Liver (tissue), 9 donors: ENCODE data around the gene CDK1. TPM values are rescaled to one million over a fixed set of nuclear protein-coding genes. Genes with fewer than 3 reads are reported as not detected.

Source experiments
- DNase-seq: peaks from one replicate; pipeline ENCODE4 v3.0.0-alpha.2; 2017; ENCODE audit warnings: low spot score
- H3K27ac ChIP-seq, 2 donors: one replicate each; pipeline ENCODE4 v1.7.0; 2013; ENCODE audit warnings: inconsistent platforms in 2 of 2, low read length in 2 of 2, control low read depth in 1 of 2, low read depth in 1 of 2, mild to moderate bottlenecking in 1 of 2
- H3K27me3 ChIP-seq, 4 donors: one replicate each; pipeline versions ENCODE4 v1.6.1 to v1.7.0; 2013; ENCODE audit warnings: low read length in 3 of 4, inconsistent platforms in 1 of 4, mild to moderate bottlenecking in 1 of 4, moderate library complexity in 1 of 4; ENCODE audit not compliant: control insufficient read depth in 4 of 4, insufficient read depth in 4 of 4
- H3K36me3 ChIP-seq, 4 donors: one replicate each; pipeline versions ENCODE4 v1.6.1 to v1.7.0; 2013; ENCODE audit warnings: low read length in 3 of 4, mild to moderate bottlenecking in 3 of 4, low read depth in 1 of 4, moderate library complexity in 1 of 4; ENCODE audit not compliant: control insufficient read depth in 4 of 4, insufficient read depth in 3 of 4
- H3K4me1 ChIP-seq, 4 donors: one replicate each; pipeline versions ENCODE4 v1.6.1 to v1.7.0; 2013; ENCODE audit warnings: low read length in 3 of 4, mild to moderate bottlenecking in 3 of 4, moderate library complexity in 1 of 4; ENCODE audit not compliant: control insufficient read depth in 4 of 4, insufficient read depth in 4 of 4
- H3K4me3 ChIP-seq, 3 donors: one replicate each; pipeline versions ENCODE4 v1.6.1 to v1.7.0; 2013; ENCODE audit warnings: low read length in 3 of 3, control low read depth in 1 of 3, low read depth in 1 of 3, mild to moderate bottlenecking in 1 of 3
- H3K9ac ChIP-seq, 2 donors: one replicate each; pipeline ENCODE4 v1.7.0; 2013; ENCODE audit warnings: low read length in 2 of 2, mild to moderate bottlenecking in 2 of 2, moderate library complexity in 2 of 2, control low read depth in 1 of 2, low read depth in 1 of 2
- H3K9me3 ChIP-seq, 4 donors: one replicate each; pipeline versions ENCODE4 v1.6.1 to v1.7.0; 2013; ENCODE audit warnings: low read length in 3 of 4; ENCODE audit not compliant: control insufficient read depth in 4 of 4
- ATF3 ChIP-seq: IDR thresholded peaks from 2 replicates; pipeline ENCODE4 v1.6.1; 2016; ENCODE audit warnings: antibody characterized with exemption
- CTCF ChIP-seq: fragments of 150-350 bp; IDR thresholded peaks from 2 replicates; pipeline ENCODE4 v1.5.1; 2017; ENCODE audit warnings: improper control_type of control experiment, low read depth, low read length; ENCODE audit not compliant: missing input control
- EGR1 ChIP-seq, 2 donors: IDR thresholded peaks; 2 replicates each; pipeline ENCODE4 v1.6.1; 2016 to 2018; ENCODE audit warnings: antibody characterized with exemption in 2 of 2, low read depth in 2 of 2
- FOXA1 ChIP-seq: IDR thresholded peaks from 2 replicates; pipeline ENCODE4 v1.6.1; 2016; ENCODE audit warnings: antibody characterized with exemption
- FOXA2 ChIP-seq: IDR thresholded peaks from 2 replicates; pipeline ENCODE4 v1.6.1; 2016; ENCODE audit warnings: antibody characterized with exemption
- GABPA ChIP-seq, 2 donors: IDR thresholded peaks in 1 of 2; conservative IDR thresholded peaks in 1 of 2; 2 replicates each; pipeline ENCODE4 v1.6.1; 2016; ENCODE audit warnings: antibody characterized with exemption in 2 of 2, mild to moderate bottlenecking in 1 of 2, moderate library complexity in 1 of 2
- HNF4A ChIP-seq, 2 donors: conservative IDR thresholded peaks; 2 replicates each; pipeline ENCODE4 v1.6.1; 2016; ENCODE audit warnings: antibody characterized with exemption in 2 of 2, mild to moderate bottlenecking in 2 of 2
- HNF4G ChIP-seq: IDR thresholded peaks from 2 replicates; pipeline ENCODE4 v1.6.1; 2016; ENCODE audit warnings: antibody characterized with exemption
- JUND ChIP-seq, 2 donors: IDR thresholded peaks; 2 replicates each; pipeline ENCODE4 v1.6.1; 2016; ENCODE audit warnings: antibody characterized with exemption in 2 of 2
- MAX ChIP-seq: IDR thresholded peaks from 2 replicates; pipeline ENCODE4 v1.6.1; 2016; ENCODE audit warnings: antibody characterized with exemption
- NR2F2 ChIP-seq: IDR thresholded peaks from 2 replicates; pipeline ENCODE4 v1.6.1; 2016; ENCODE audit warnings: antibody characterized with exemption
- RAD21 ChIP-seq, 2 donors: IDR thresholded peaks; 2 replicates each; pipeline ENCODE4 v1.6.1; 2016; ENCODE audit warnings: antibody characterized with exemption in 2 of 2, mild to moderate bottlenecking in 2 of 2
- REST ChIP-seq: IDR thresholded peaks from 2 replicates; pipeline ENCODE4 v1.6.1; 2016; ENCODE audit warnings: antibody characterized with exemption, mild to moderate bottlenecking
- RXRA ChIP-seq, 2 donors: IDR thresholded peaks; 2 replicates each; pipeline ENCODE4 v1.6.1; 2017 to 2018; ENCODE audit warnings: antibody characterized with exemption in 2 of 2, mild to moderate bottlenecking in 1 of 2
- SP1 ChIP-seq: IDR thresholded peaks from 2 replicates; pipeline ENCODE4 v1.6.1; 2018; ENCODE audit warnings: antibody characterized with exemption, mild to moderate bottlenecking
- TAF1 ChIP-seq: conservative IDR thresholded peaks from 2 replicates; pipeline ENCODE4 v1.6.1; 2016; ENCODE audit warnings: antibody characterized with exemption, mild to moderate bottlenecking
- YY1 ChIP-seq: IDR thresholded peaks from 2 replicates; pipeline ENCODE4 v1.6.1; 2016; ENCODE audit warnings: antibody characterized with exemption, mild to moderate bottlenecking
- ZBTB33 ChIP-seq: IDR thresholded peaks from 2 replicates; pipeline ENCODE4 v1.6.1; 2016; ENCODE audit warnings: antibody characterized with exemption
- WGBS: extraction: QIAGEN DNeasy Blood & Tissue Kit; methylation state at CpG from one replicate; pipeline ENCODE4 v1.1.7; 2013; 5-methylcytosine and 5-hydroxymethylcytosine counted together
- polyA plus RNA-seq, 2 donors: library from polyadenylated mRNA; stranded (reverse) in 1 of 2; unstranded in 1 of 2; fragments of 200-250 nt in 1 of 2; fragments of >200 nt in 1 of 2; fragmentation: Nextera tagmentation in 1 of 2; extraction: Ambion mirVana in 1 of 2; gene quantifications; one replicate each; pipeline versions ENCODE4 v1.2.1 to v1.2.3, GENCODE V29; 2013 to 2015
- total RNA-seq, 2 donors: library from RNA; depleted of rRNA; stranded (reverse); fragments of >200 nt; gene quantifications; one replicate each; pipeline ENCODE4 v1.2.3, GENCODE V29; 2014
- donor health status: healthy.
- donor health status: healthy.
- donor health status: healthy.
- donor health status: healthy.
- donor health status: healthy.

Gene CDK1
- total and polyA plus RNA-seq, 4 donors = 0.08 to 73.5 (median 2.6) TPM

- TF ChIP-seq SP1 (no peak), YY1 (no peak), REST (no peak), TAF1 (no peak), ATF3 (no peak), JUND (IDR thresholded peaks at IDR 0.05) (no peak), GABPA (IDR thresholded peaks at IDR 0.05 in 1 of 2, conservative IDR thresholded peaks at IDR 0.05 in 1 of 2) (no peak), HNF4A (conservative IDR thresholded peaks at IDR 0.05) (no peak), ZBTB33 (no peak), RXRA (IDR thresholded peaks at IDR 0.05) (no peak), CTCF (no peak), HNF4G (no peak), RAD21 (IDR thresholded peaks at IDR 0.05) (no peak), MAX (no peak), NR2F2 (no peak), FOXA2 (no peak), EGR1 (IDR thresholded peaks at IDR 0.05; ENCODE audit: low read depth in 2 of 2) (no peak), FOXA1 (no peak)
- Histone ChIP-seq H3K27ac (no peak overlapping the region), H3K4me1 (peaks cover 0 to 5% (median 0%) of the 10 kb centered on the region in 4 donors), H3K4me3 (no peak overlapping the region), H3K36me3 (no peaks in the 10 kb centered on the region), H3K27me3 (no peaks in the 10 kb centered on the region), H3K9ac (no peak overlapping the region), H3K9me3 (no peaks in the 10 kb centered on the region)
- DNase-seq = no peak
- WGBS = 75% methylated on average over 4 of the region's 4 CpGs
Observed at GRCh38 chr10:60817398-60817805, 39.1 kb downstream of the CDK1 start.
